B cell (primary cell): ENCODE measurements around the gene ELF4. TPM values are rescaled to one million over a fixed set of nuclear protein-coding genes. Genes with fewer than 3 reads are reported as not detected.

Experiments used
- ATAC-seq: fragments of 200-7000 bp; cut with Tn5 transposase; one replicate; pipeline ENCODE4 v1.10.0; 2021; ENCODE audit warnings: low read depth, mild to moderate bottlenecking, moderate number of reproducible peaks, moderate library complexity
- CTCF ChIA-PET: fragments of 350-600 bp; sonication (Branson Sonifier 250); formaldehyde crosslinking; loops from one replicate; lab custom pipeline; 2021; ENCODE audit warnings: antibody characterized with exemption, inconsistent platforms; lab: Charles Lee
- POLR2A ChIA-PET: fragments of 350-600 bp; sonication (Branson Sonifier 250); formaldehyde crosslinking; loops from one replicate; lab custom pipeline; 2021; ENCODE audit warnings: antibody characterized with exemption; lab: Charles Lee
- DNase-seq: peaks from one replicate; pipeline ENCODE4 v3.0.0; 2013
- H2AFZ ChIP-seq: 2 replicates; pipeline ENCODE4 v1.6.1; 2012; ENCODE audit warnings: mild to moderate bottlenecking, low read depth, low read length; ENCODE audit not compliant: insufficient read depth, poor library complexity, severe bottlenecking
- H3K27ac ChIP-seq, 2 donors: 1 replicate in 1 of 2; 2 replicates in 1 of 2; pipeline ENCODE4 v1.5.1; 2012 to 2013; ENCODE audit warnings: low read length in 2 of 2, mild to moderate bottlenecking in 2 of 2, moderate library complexity in 1 of 2
- H3K27me3 ChIP-seq, 4 experiments: fragments of 200-600 bp in 1 of 4; sonication (generic) in 1 of 4; replicated peaks in 1 of 4; 1 replicate in 2 of 4; 2 replicates in 2 of 4; pipeline versions ENCODE4 v1.6.1 to v1.7.0; 2013 to 2016; ENCODE audit warnings: low read length in 3 of 4, mild to moderate bottlenecking in 2 of 4, mixed read lengths in 1 of 4, moderate library complexity in 1 of 4; ENCODE audit not compliant: insufficient read depth in 4 of 4, control insufficient read depth in 3 of 4; ENCODE audit errors: control extremely low read depth in 1 of 4
- H3K36me3 ChIP-seq, 2 experiments: replicated peaks in 1 of 2; 1 replicate in 1 of 2; 2 replicates in 1 of 2; pipeline versions ENCODE4 v1.6.1 to v1.7.1; 2013; ENCODE audit warnings: low read length in 1 of 2; ENCODE audit not compliant: insufficient read depth in 2 of 2, control insufficient read depth in 1 of 2; ENCODE audit errors: control extremely low read depth in 1 of 2, extremely low read depth in 1 of 2
- H3K4me1 ChIP-seq, 2 donors: fragments of 200-600 bp in 1 of 2; sonication (generic) in 1 of 2; 1 replicate in 1 of 2; 2 replicates in 1 of 2; pipeline versions ENCODE4 v1.5.1 to v1.6.1; 2013 to 2017; ENCODE audit warnings: low read length in 2 of 2; ENCODE audit not compliant: control insufficient read depth in 2 of 2, insufficient read depth in 2 of 2
- H3K4me2 ChIP-seq: replicated peaks from 2 replicates; pipeline ENCODE3; 2012; ENCODE audit warnings: mild to moderate bottlenecking, low read depth, low read length; ENCODE audit not compliant: poor library complexity, severe bottlenecking
- H3K4me3 ChIP-seq, 5 experiments: fragments of 200-600 bp in 1 of 5; sonication (generic) in 1 of 5; 1 replicate in 3 of 5; 2 replicates in 2 of 5; pipeline versions ENCODE4 v1.5.1 to v1.7.0; 2011 to 2016; ENCODE audit warnings: low read length in 4 of 5, mild to moderate bottlenecking in 4 of 5, low read depth in 2 of 5, control low read depth in 1 of 5, moderate library complexity in 1 of 5; ENCODE audit not compliant: insufficient read depth in 1 of 5; ENCODE audit errors: control extremely low read depth in 1 of 5, extremely low read depth in 1 of 5
- H3K79me2 ChIP-seq: fragments of 200-600 bp; sonication (generic); one replicate; pipeline ENCODE4 v1.6.0; 2016; ENCODE audit warnings: low read length; ENCODE audit not compliant: control insufficient read depth, insufficient read depth
- H3K9ac ChIP-seq: fragments of 200-600 bp; sonication (generic); 2 replicates; pipeline ENCODE4 v1.6.1; 2017; ENCODE audit warnings: mild to moderate bottlenecking, low read length, moderate library complexity
- H3K9me3 ChIP-seq, 3 donors: one replicate each; pipeline versions ENCODE4 v1.6.1 to v1.7.1; 2013; ENCODE audit warnings: low read length in 2 of 3; ENCODE audit not compliant: control insufficient read depth in 2 of 3, insufficient read depth in 1 of 3; ENCODE audit errors: control extremely low read depth in 1 of 3
- H4K20me1 ChIP-seq: 2 replicates; pipeline ENCODE4 v1.6.0; 2012; ENCODE audit warnings: mild to moderate bottlenecking, low read length; ENCODE audit not compliant: insufficient read depth, control insufficient read depth, poor library complexity, severe bottlenecking
- H3K27ac Mint-ChIP-seq: one replicate; pipeline ENCODE4 v1.8.0; 2021; ENCODE audit warnings: mixed read lengths
- H3K27me3 Mint-ChIP-seq: one replicate; pipeline ENCODE4 v1.8.0; 2021; ENCODE audit warnings: mixed read lengths
- H3K4me1 Mint-ChIP-seq: one replicate; pipeline ENCODE4 v1.8.0; 2021; ENCODE audit warnings: mixed read lengths
- H3K4me3 Mint-ChIP-seq: one replicate; pipeline ENCODE4 v1.8.0; 2021; ENCODE audit warnings: mixed read lengths
- H3K9me3 Mint-ChIP-seq: one replicate; pipeline ENCODE4 v1.8.0; 2022; ENCODE audit warnings: mixed read lengths; ENCODE audit not compliant: insufficient read depth
- CTCF ChIP-seq: fragments of 200-600 bp; IDR thresholded peaks from one replicate; pipeline ENCODE4 v1.8.0; 2022; ENCODE audit warnings: antibody characterized with exemption, mild to moderate bottlenecking
- EZH2 ChIP-seq: IDR thresholded peaks from 2 replicates; pipeline ENCODE4 v1.6.1; 2012; ENCODE audit warnings: borderline replicate concordance, low read depth, mild to moderate bottlenecking, moderate library complexity, low read length; ENCODE audit not compliant: insufficient read depth, poor library complexity, severe bottlenecking
- WGBS: methylation state at CpG from one replicate; pipeline ENCODE4 v1.1.5; 2013; ENCODE audit warnings: missing lambda C conversion rate; ENCODE audit not compliant: insufficient coverage; 5-methylcytosine and 5-hydroxymethylcytosine counted together
- intact Hi-C: fragments of 100-400 bp; cut with micrococcal nuclease; formaldehyde crosslinking; loops from one replicate; pipeline ENCODE4 v1.10.0; 2022
- polyA plus RNA-seq: library from polyadenylated mRNA; depleted of rRNA; stranded (reverse); fragments of >200 nt; gene quantifications from 2 replicates; pipeline ENCODE4 v1.2.3, GENCODE V29; 2012
- total RNA-seq, 2 donors: library from RNA; stranded (reverse); fragments of 120-200 nt in 1 of 2; gene quantifications; 1 replicate in 1 of 2; 2 replicates in 1 of 2; pipeline versions ENCODE4 v1.2.3 to v1.2.4, GENCODE V29; 2013 to 2022

Gene ELF4
- total and polyA plus RNA-seq, 2 donors (not counting 1 experiment from before 2014, with no cell fraction given), result 24.7 to 26.3 TPM

DNA sequence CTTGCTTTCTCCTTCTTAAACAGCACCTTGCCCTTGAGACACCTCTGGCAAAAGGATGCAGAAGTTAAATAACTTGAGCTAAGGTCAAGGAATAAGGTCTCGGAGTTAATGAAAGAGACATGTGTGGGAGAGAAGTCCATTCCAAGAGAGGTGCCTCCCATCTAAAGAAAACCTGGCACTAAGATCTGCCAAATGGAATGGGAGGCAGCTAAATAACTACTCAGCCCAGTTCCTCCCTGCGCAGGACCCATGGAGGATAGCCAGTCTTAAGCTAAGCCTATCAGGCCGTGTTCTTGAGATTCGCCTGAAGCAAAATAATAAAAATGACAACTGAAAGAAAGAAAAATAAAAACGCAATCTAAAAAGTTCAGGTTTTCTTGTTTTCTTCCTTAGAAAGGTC is 20.7 kb upstream of the ELF4 start:
- CTCF ChIA-PET, result interaction anchor here (0.7 to 1.2 kb wide), 2 partner anchors 51 to 61 kb away, joined by 3 to 4 read pairs; no protein-coding TSS in a partner anchor
- TF ChIP-seq EZH2 (no peak), CTCF (no peak)
- H3K4me3 ChIP-seq, result no peak overlapping the region
- no peaks in the 10 kb centered on the region for H4K20me1 ChIP-seq
- H3K9me3 ChIP-seq, result no peaks in the 10 kb centered on the region
- intact Hi-C loops, result no loop called here
- Mint-ChIP-seq H3K27me3 (no peaks in the 10 kb centered on the region), H3K9me3 (no peaks in the 10 kb centered on the region), H3K4me1 (no peaks in the 10 kb centered on the region), H3K4me3 (no peak overlapping the region), H3K27ac (no peak overlapping the region)
- peaks cover 5 to 37% of the 10 kb centered on the region in 2 experiments for H3K36me3 ChIP-seq
- DNase-seq, result no peak
- H3K4me1 ChIP-seq, result no peaks in the 10 kb centered on the region
- no peak overlapping the region for H3K9ac ChIP-seq
- H3K4me2 ChIP-seq, result no peak overlapping the region
- H3K79me2 ChIP-seq, result no peaks in the 10 kb centered on the region
- no peak overlapping the region for H3K27ac ChIP-seq
- POLR2A ChIA-PET, result no interaction called here
- no CpG with 5 or more reads among the region's 5 CpGs for WGBS
- no peak for ATAC-seq
- no peak overlapping the region for H2AFZ ChIP-seq
- H3K27me3 ChIP-seq, result no peaks in the 10 kb centered on the region

GRCh38 chrX:130125091-130125874 is 15.0 kb upstream of the ELF4 start:
- H3K36me3 ChIP-seq, result peaks cover 0 to 11% of the 10 kb centered on the region in 2 experiments
- TF ChIP-seq CTCF (no peak), EZH2 (no peak)
- H3K4me1 ChIP-seq, result peaks cover 5 to 11% of the 10 kb centered on the region in 2 donors
- CTCF ChIA-PET, result no interaction called here
- no peak overlapping the region for H3K4me3 ChIP-seq
- H3K27ac ChIP-seq, result no peak overlapping the region
- H3K27ac Mint-ChIP-seq, result no peak overlapping the region
- intact Hi-C loops, result no loop called here
- WGBS, result 100% methylated on average over 3 of the region's 13 CpGs
- no peak overlapping the region for H2AFZ ChIP-seq
- no peaks in the 10 kb centered on the region for H3K9me3 ChIP-seq
- ATAC-seq (no peak), DNase-seq (no peak)
- H4K20me1 ChIP-seq, result no peaks in the 10 kb centered on the region
- no peaks in the 10 kb centered on the region for H3K9me3 Mint-ChIP-seq
- H3K27me3 Mint-ChIP-seq, result no peaks in the 10 kb centered on the region
- H3K4me3 Mint-ChIP-seq, result no peak overlapping the region
- no peaks in the 10 kb centered on the region for H3K27me3 ChIP-seq
- H3K4me2 ChIP-seq, result no peak overlapping the region
- POLR2A ChIA-PET, result no interaction called here
- no peaks in the 10 kb centered on the region for H3K79me2 ChIP-seq
- no peak overlapping the region for H3K9ac ChIP-seq
- H3K4me1 Mint-ChIP-seq, result no peaks in the 10 kb centered on the region
